ENCODE measurements around the gene KRT10.

KRT10 gene

GRCh38 chr17:40806131-40806530 lies 16.3 kb downstream of the KRT10 start:
- no peak for DNase-seq (ENCODE audit: low read depth in 2 of 2)

- DNase-seq (ENCODE audit: low read depth in 2 of 2), result peak; percentile 48 to 76
Measured at GRCh38 chr17:40803617-40804082, 18.8 kb downstream of the KRT10 start.

- no peak for DNase-seq (ENCODE audit: low read depth in 2 of 2)
Measured at GRCh38 chr17:40801157-40801556, 21.3 kb downstream of the KRT10 start.

- DNase-seq (ENCODE audit: low read depth in 2 of 2), result no peak
Measured at GRCh38 chr17:40800381-40800780, 22.0 kb downstream of the KRT10 start.

GRCh38 chr17:40799859-40800258 lies 22.6 kb downstream of the KRT10 start, which contains the start of gene KRT28:
Gene KRT28, minus strand, starts transcription at chr17:40799959. Its CDS starts 66 bp downstream, at chr17:40799893.
- DNase-seq (ENCODE audit: low read depth in 2 of 2), result no peak

- no peak for DNase-seq (ENCODE audit: low read depth in 2 of 2)
Measured at GRCh38 chr17:40796846-40797245, 25.6 kb downstream of the KRT10 start.

GRCh38 chr17:40795019-40795667 lies 27.3 kb downstream of the KRT10 start:
- DNase-seq (ENCODE audit: low read depth in 2 of 2), result no peak

GRCh38 chr17:40794466-40794865 lies 27.9 kb downstream of the KRT10 start:
- no peak for DNase-seq (ENCODE audit: low read depth in 2 of 2)

- DNase-seq (ENCODE audit: low read depth in 2 of 2), result no peak
Measured at GRCh38 chr17:40793832-40794231, 28.6 kb downstream of the KRT10 start.

GRCh38 chr17:40791787-40792436 lies 30.5 kb downstream of the KRT10 start:
- DNase-seq (ENCODE audit: low read depth in 2 of 2), result no peak

GRCh38 chr17:40791111-40791510 lies 31.3 kb downstream of the KRT10 start:
- no peak for DNase-seq (ENCODE audit: low read depth in 2 of 2)

- no peak for DNase-seq (ENCODE audit: low read depth in 2 of 2)
Measured at GRCh38 chr17:40782450-40782849, 40.0 kb downstream of the KRT10 start, which contains the start of gene KRT27. Gene KRT27, minus strand, starts transcription at chr17:40782550. Its CDS starts 57 bp downstream, at chr17:40782493.

GRCh38 chr17:40779181-40779909 lies 43.1 kb downstream of the KRT10 start:
- peak in 1 of 2 donors; percentile 4 for DNase-seq (ENCODE audit: low read depth in 2 of 2)

GRCh38 chr17:40778461-40778860 lies 44.0 kb downstream of the KRT10 start:
- DNase-seq (ENCODE audit: low read depth in 2 of 2), result no peak

- DNase-seq (ENCODE audit: low read depth in 2 of 2), result no peak
Measured at GRCh38 chr17:40777971-40778370, 44.4 kb downstream of the KRT10 start.

- no peak for DNase-seq (ENCODE audit: low read depth in 2 of 2)
Measured at GRCh38 chr17:40777459-40777858, 45.0 kb downstream of the KRT10 start.

- no peak for DNase-seq (ENCODE audit: low read depth in 2 of 2)
Measured at GRCh38 chr17:40775945-40776344, 46.5 kb downstream of the KRT10 start.

- no peak for DNase-seq (ENCODE audit: low read depth in 2 of 2)
Measured at GRCh38 chr17:40772101-40772500, 50.3 kb downstream of the KRT10 start, which contains the start of gene KRT26. Gene KRT26, minus strand, starts transcription at chr17:40772201. Its CDS starts 88 bp downstream, at chr17:40772113.

Data from stimulated activated CD4-positive, alpha-beta T cell treated with anti-CD3 and anti-CD28 coated beads, Interleukin-15, amount 100 ng/mL, for 48 hours (primary cell).